Endothelial cell of umbilical vein (primary cell): Measurements from ENCODE around the gene SLC16A7. TPM values are rescaled to one million over a fixed set of nuclear protein-coding genes. Genes with fewer than 3 reads are reported as not detected.

Experiments used
- BruUV-seq: library from RNA; stranded (reverse); fragments of 400-500 nt; replicated peaks from 2 replicates; lab custom pipeline; 2021; lab: Mats Ljungman, UMichigan
- CTCF ChIA-PET: fragments of 300-600, 350-600 bp; sonication (Branson Sonifier 250); formaldehyde crosslinking; loops from one replicate; lab custom pipeline; 2021; ENCODE audit warnings: antibody characterized with exemption, inconsistent platforms; lab: Charles Lee
- POLR2A ChIA-PET: fragments of 300-600, 350-600 bp; sonication (Branson Sonifier 250); formaldehyde crosslinking; loops from one replicate; lab custom pipeline; 2021; ENCODE audit warnings: antibody characterized with exemption, inconsistent platforms; lab: Charles Lee
- DNase-seq: peaks from one replicate; pipeline ENCODE4 v3.0.0-alpha.2; 2011; ENCODE audit warnings: low read depth, low spot score
- FAIRE-seq: peaks from 2 replicates; lab custom pipeline; 2011; peaks lifted over from hg19 to GRCh38; lab: Jason Lieb, UNC
- H2AFZ ChIP-seq: 2 replicates; pipeline ENCODE4 v1.6.0; 2012; ENCODE audit warnings: low read depth, low read length, control low read depth, inconsistent platforms
- H3K27ac ChIP-seq: 2 replicates; pipeline ENCODE4 v1.5.1; 2011; ENCODE audit warnings: low read depth, mild to moderate bottlenecking, control low read depth, low read length, moderate library complexity; ENCODE audit not compliant: insufficient read depth
- H3K27me3 ChIP-seq, 2 experiments: 2 replicates each; pipeline versions ENCODE4 v1.6.0 to v1.6.1; 2011; ENCODE audit warnings: low read length in 2 of 2, mixed read lengths in 1 of 2; ENCODE audit not compliant: control insufficient read depth in 2 of 2, insufficient read depth in 2 of 2
- H3K36me3 ChIP-seq, 2 experiments: 2 replicates in 1 of 2; 3 replicates in 1 of 2; pipeline ENCODE4 v1.5.1; 2011; ENCODE audit warnings: low read length in 2 of 2, mild to moderate bottlenecking in 1 of 2, moderate library complexity in 1 of 2; ENCODE audit not compliant: control insufficient read depth in 2 of 2, insufficient read depth in 2 of 2; ENCODE audit errors: extremely low read depth in 1 of 2
- H3K4me1 ChIP-seq: 3 replicates; pipeline ENCODE4 v1.5.1; 2011; ENCODE audit warnings: mild to moderate bottlenecking, low read length; ENCODE audit not compliant: control insufficient read depth, insufficient read depth; ENCODE audit errors: extremely low read depth
- H3K4me2 ChIP-seq: 2 replicates; pipeline ENCODE4 v1.6.1; 2011; ENCODE audit warnings: low read length, control low read depth, mixed read lengths; ENCODE audit not compliant: insufficient read depth
- H3K4me3 ChIP-seq, 3 experiments: fragments of 200-600 bp in 1 of 3; sonication (generic), shearing (Covaris generic) in 1 of 3; replicated peaks in 1 of 3; 2 replicates each; pipeline ENCODE4 v1.5.1; 2011 to 2016; ENCODE audit warnings: control low read depth in 3 of 3, low read length in 3 of 3, mild to moderate bottlenecking in 2 of 3, inconsistent platforms in 1 of 3, low read depth in 1 of 3, moderate library complexity in 1 of 3; ENCODE audit not compliant: insufficient read depth in 1 of 3
- H3K79me2 ChIP-seq: 2 replicates; pipeline ENCODE4 v1.6.0; 2012; ENCODE audit warnings: low read length, inconsistent platforms; ENCODE audit not compliant: control insufficient read depth, insufficient read depth
- H3K9ac ChIP-seq: replicated peaks from 2 replicates; pipeline ENCODE3; 2011; ENCODE audit warnings: low read length, control low read depth; ENCODE audit not compliant: insufficient read depth; ENCODE audit errors: extremely low read depth
- H3K9me1 ChIP-seq: replicated peaks from 3 replicates; pipeline ENCODE4 v1.6.0; 2011; ENCODE audit warnings: mild to moderate bottlenecking, low read length; ENCODE audit not compliant: control insufficient read depth, insufficient read depth; ENCODE audit errors: extremely low read depth
- H3K9me3 ChIP-seq: replicated peaks from 2 replicates; pipeline ENCODE4 v1.5.1; 2012; ENCODE audit warnings: low read length, inconsistent platforms; ENCODE audit not compliant: control insufficient read depth, insufficient read depth
- H4K20me1 ChIP-seq: replicated peaks from 2 replicates; pipeline ENCODE3; 2011; ENCODE audit warnings: mild to moderate bottlenecking, low read length; ENCODE audit not compliant: control insufficient read depth, insufficient read depth; ENCODE audit errors: extremely low read depth
- EZH2 ChIP-seq: IDR thresholded peaks from 2 replicates; pipeline ENCODE4 v1.6.1; 2012; ENCODE audit warnings: borderline replicate concordance, low read depth, mild to moderate bottlenecking, moderate library complexity, low read length, inconsistent platforms; ENCODE audit not compliant: severe bottlenecking
- FOS ChIP-seq: IDR thresholded peaks from 2 replicates; pipeline ENCODE4 v1.6.1; 2011; ENCODE audit warnings: mild to moderate bottlenecking, low read length, moderate library complexity, borderline replicate concordance; ENCODE audit not compliant: insufficient read depth
- GATA2 ChIP-seq: IDR thresholded peaks from 2 replicates; pipeline ENCODE4 v1.7.0; 2011; ENCODE audit warnings: low read depth, mild to moderate bottlenecking, moderate library complexity, mixed read lengths, low read length; ENCODE audit not compliant: insufficient read length, insufficient read depth
- JUN ChIP-seq: IDR thresholded peaks from 2 replicates; pipeline ENCODE4 v1.6.1; 2011; ENCODE audit warnings: borderline replicate concordance, low read depth; ENCODE audit not compliant: insufficient read length, insufficient read depth
- MYC ChIP-seq: IDR thresholded peaks from one replicate; pipeline ENCODE4 v1.6.1; 2011; ENCODE audit warnings: mild to moderate bottlenecking, low read depth, low read length
- POLR2A ChIP-seq: IDR thresholded peaks from 2 replicates; pipeline ENCODE4 v1.6.1; 2012; ENCODE audit warnings: low read depth, mild to moderate bottlenecking, control low read depth, low read length
- POLR2AphosphoS5 ChIP-seq: IDR thresholded peaks from 2 replicates; pipeline ENCODE4 v1.6.1; 2012; ENCODE audit warnings: low read depth, mild to moderate bottlenecking, control low read depth, low read length, moderate library complexity; ENCODE audit not compliant: insufficient read depth
- dilution Hi-C: fragments of 300-500 bp; cut with MboI; formaldehyde crosslinking; loops from one replicate; pipeline ENCODE4 v1.15.0; 2019; ENCODE audit warnings: low sequenced_read_pairs; ENCODE audit not compliant: extremely low pct_ligation_motif_present
- intact Hi-C: fragments of 100-400 bp; cut with micrococcal nuclease; formaldehyde crosslinking; loops from one replicate; pipeline ENCODE4 v1.10.0; 2022
- polyA plus RNA-seq, 4 experiments: library from polyadenylated mRNA; depleted of rRNA in 3 of 4; stranded (reverse) in 3 of 4; unstranded in 1 of 4; fragments of >200 nt; gene quantifications; 2 replicates each; pipeline versions ENCODE4 v1.2.1 to v1.2.3, GENCODE V29; 2011 to 2012; ENCODE audit warnings: missing spikeins in 1 of 4
- total RNA-seq: library from RNA; stranded (reverse); gene quantifications from 2 replicates; pipeline ENCODE4 v1.2.3, GENCODE V29; 2021
- TF ChIP-seq, protein P1 (sequence below), 2 donors: IDR thresholded peaks; 1 replicate in 1 of 2; 2 replicates in 1 of 2; pipeline ENCODE4 v1.5.1; 2011; ENCODE audit warnings: low read length in 2 of 2, mild to moderate bottlenecking in 2 of 2, moderate library complexity in 2 of 2, control low read depth in 1 of 2, inconsistent platforms in 1 of 2, low read depth in 1 of 2; ENCODE audit not compliant: insufficient read depth in 1 of 2; ENCODE audit errors: extremely low read depth in 1 of 2
- TF ChIP-seq, protein P2 (sequence below): IDR thresholded peaks from 2 replicates; pipeline ENCODE4 v1.6.1; 2011; ENCODE audit not compliant: insufficient read depth, insufficient read length

SLC16A7 gene
- total and polyA plus RNA-seq, 2 donors (not counting 3 experiments of a cell fraction or from before 2014, with no cell fraction given): 2.9 to 8.9 TPM

DNA sequence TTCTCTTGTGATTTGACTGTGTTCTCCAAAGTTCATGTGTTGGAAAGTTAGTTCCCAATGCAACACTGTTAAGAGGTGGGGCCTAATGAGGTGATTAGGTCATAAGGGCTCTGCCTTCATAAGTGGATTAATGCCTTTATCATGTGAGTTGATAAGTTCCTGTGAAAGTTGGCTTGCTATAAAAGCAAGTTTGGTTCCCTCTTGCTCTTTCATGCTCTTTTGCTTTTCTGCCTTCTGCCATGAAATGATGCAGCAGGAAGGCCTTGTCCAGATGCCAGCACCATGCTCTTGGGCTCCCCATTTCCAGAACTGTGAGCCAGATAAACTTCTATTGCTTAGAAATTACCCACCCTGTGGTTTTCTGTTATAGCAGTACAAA, 41.9 kb downstream of the SLC16A7 start:
- no peak for FAIRE-seq
- no peak overlapping the region for H3K9ac ChIP-seq
- BruUV-seq: no TSS peak
- dilution Hi-C loops (no loop called here), intact Hi-C loops (no loop called here)
- ChIA-PET POLR2A (no interaction called here), CTCF (no interaction called here)
- H3K4me3 ChIP-seq: no peak overlapping the region
- H3K9me3 ChIP-seq: no peaks in the 10 kb centered on the region
- no peaks in the 10 kb centered on the region for H3K4me1 ChIP-seq
- no peak overlapping the region for H3K27ac ChIP-seq
- no peaks in the 10 kb centered on the region for H4K20me1 ChIP-seq
- TF ChIP-seq GATA2 (no peak), MYC (no peak), JUN (no peak), POLR2AphosphoS5 (no peak), FOS (no peak), EZH2 (no peak), POLR2A (no peak)
- TF ChIP-seq, protein P1, sequence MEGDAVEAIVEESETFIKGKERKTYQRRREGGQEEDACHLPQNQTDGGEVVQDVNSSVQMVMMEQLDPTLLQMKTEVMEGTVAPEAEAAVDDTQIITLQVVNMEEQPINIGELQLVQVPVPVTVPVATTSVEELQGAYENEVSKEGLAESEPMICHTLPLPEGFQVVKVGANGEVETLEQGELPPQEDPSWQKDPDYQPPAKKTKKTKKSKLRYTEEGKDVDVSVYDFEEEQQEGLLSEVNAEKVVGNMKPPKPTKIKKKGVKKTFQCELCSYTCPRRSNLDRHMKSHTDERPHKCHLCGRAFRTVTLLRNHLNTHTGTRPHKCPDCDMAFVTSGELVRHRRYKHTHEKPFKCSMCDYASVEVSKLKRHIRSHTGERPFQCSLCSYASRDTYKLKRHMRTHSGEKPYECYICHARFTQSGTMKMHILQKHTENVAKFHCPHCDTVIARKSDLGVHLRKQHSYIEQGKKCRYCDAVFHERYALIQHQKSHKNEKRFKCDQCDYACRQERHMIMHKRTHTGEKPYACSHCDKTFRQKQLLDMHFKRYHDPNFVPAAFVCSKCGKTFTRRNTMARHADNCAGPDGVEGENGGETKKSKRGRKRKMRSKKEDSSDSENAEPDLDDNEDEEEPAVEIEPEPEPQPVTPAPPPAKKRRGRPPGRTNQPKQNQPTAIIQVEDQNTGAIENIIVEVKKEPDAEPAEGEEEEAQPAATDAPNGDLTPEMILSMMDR (IDR thresholded peaks at IDR 0.05; ENCODE audit: extremely low read depth in 1 of 2, insufficient read depth in 1 of 2, low read depth in 1 of 2, low read length in 2 of 2): no peak
- TF ChIP-seq, protein P2, sequence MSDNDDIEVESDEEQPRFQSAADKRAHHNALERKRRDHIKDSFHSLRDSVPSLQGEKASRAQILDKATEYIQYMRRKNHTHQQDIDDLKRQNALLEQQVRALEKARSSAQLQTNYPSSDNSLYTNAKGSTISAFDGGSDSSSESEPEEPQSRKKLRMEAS: no peak
- H3K79me2 ChIP-seq: no peaks in the 10 kb centered on the region
- no peak for DNase-seq
- no peak overlapping the region for H3K4me2 ChIP-seq
- no peaks in the 10 kb centered on the region for H3K27me3 ChIP-seq
- no peaks in the 10 kb centered on the region for H3K9me1 ChIP-seq
- H3K36me3 ChIP-seq: no peaks in the 10 kb centered on the region
- H2AFZ ChIP-seq: no peak overlapping the region
